Endothelial cell of umbilical vein (primary cell): ENCODE data around the gene SMAD7. TPM values are rescaled to one million over a fixed set of nuclear protein-coding genes. Genes with fewer than 3 reads are reported as not detected.

Experiments used
- BruUV-seq: library from RNA; stranded (reverse); fragments of 400-500 nt; replicated peaks from 2 replicates; lab custom pipeline; 2021; lab: Mats Ljungman, UMichigan
- CTCF ChIA-PET: fragments of 300-600, 350-600 bp; sonication (Branson Sonifier 250); formaldehyde crosslinking; loops from one replicate; lab custom pipeline; 2021; ENCODE audit warnings: antibody characterized with exemption, inconsistent platforms; lab: Charles Lee
- POLR2A ChIA-PET: fragments of 300-600, 350-600 bp; sonication (Branson Sonifier 250); formaldehyde crosslinking; loops from one replicate; lab custom pipeline; 2021; ENCODE audit warnings: antibody characterized with exemption, inconsistent platforms; lab: Charles Lee
- DNase-seq: peaks from one replicate; pipeline ENCODE4 v3.0.0-alpha.2; 2011; ENCODE audit warnings: low read depth, low spot score
- FAIRE-seq: peaks from 2 replicates; lab custom pipeline; 2011; peaks lifted over from hg19 to GRCh38; lab: Jason Lieb, UNC
- H2AFZ ChIP-seq: 2 replicates; pipeline ENCODE4 v1.6.0; 2012; ENCODE audit warnings: low read depth, low read length, control low read depth, inconsistent platforms
- H3K27ac ChIP-seq: 2 replicates; pipeline ENCODE4 v1.5.1; 2011; ENCODE audit warnings: low read depth, mild to moderate bottlenecking, control low read depth, low read length, moderate library complexity; ENCODE audit not compliant: insufficient read depth
- H3K27me3 ChIP-seq, 2 experiments: 2 replicates each; pipeline versions ENCODE4 v1.6.0 to v1.6.1; 2011; ENCODE audit warnings: low read length in 2 of 2, mixed read lengths in 1 of 2; ENCODE audit not compliant: control insufficient read depth in 2 of 2, insufficient read depth in 2 of 2
- H3K36me3 ChIP-seq, 2 experiments: 2 replicates in 1 of 2; 3 replicates in 1 of 2; pipeline ENCODE4 v1.5.1; 2011; ENCODE audit warnings: low read length in 2 of 2, mild to moderate bottlenecking in 1 of 2, moderate library complexity in 1 of 2; ENCODE audit not compliant: control insufficient read depth in 2 of 2, insufficient read depth in 2 of 2; ENCODE audit errors: extremely low read depth in 1 of 2
- H3K4me1 ChIP-seq: 3 replicates; pipeline ENCODE4 v1.5.1; 2011; ENCODE audit warnings: mild to moderate bottlenecking, low read length; ENCODE audit not compliant: control insufficient read depth, insufficient read depth; ENCODE audit errors: extremely low read depth
- H3K4me2 ChIP-seq: 2 replicates; pipeline ENCODE4 v1.6.1; 2011; ENCODE audit warnings: low read length, control low read depth, mixed read lengths; ENCODE audit not compliant: insufficient read depth
- H3K4me3 ChIP-seq, 3 experiments: fragments of 200-600 bp in 1 of 3; sonication (generic), shearing (Covaris generic) in 1 of 3; replicated peaks in 1 of 3; 2 replicates each; pipeline ENCODE4 v1.5.1; 2011 to 2016; ENCODE audit warnings: control low read depth in 3 of 3, low read length in 3 of 3, mild to moderate bottlenecking in 2 of 3, inconsistent platforms in 1 of 3, low read depth in 1 of 3, moderate library complexity in 1 of 3; ENCODE audit not compliant: insufficient read depth in 1 of 3
- H3K79me2 ChIP-seq: 2 replicates; pipeline ENCODE4 v1.6.0; 2012; ENCODE audit warnings: low read length, inconsistent platforms; ENCODE audit not compliant: control insufficient read depth, insufficient read depth
- H3K9ac ChIP-seq: replicated peaks from 2 replicates; pipeline ENCODE3; 2011; ENCODE audit warnings: low read length, control low read depth; ENCODE audit not compliant: insufficient read depth; ENCODE audit errors: extremely low read depth
- H3K9me1 ChIP-seq: replicated peaks from 3 replicates; pipeline ENCODE4 v1.6.0; 2011; ENCODE audit warnings: mild to moderate bottlenecking, low read length; ENCODE audit not compliant: control insufficient read depth, insufficient read depth; ENCODE audit errors: extremely low read depth
- H3K9me3 ChIP-seq: replicated peaks from 2 replicates; pipeline ENCODE4 v1.5.1; 2012; ENCODE audit warnings: low read length, inconsistent platforms; ENCODE audit not compliant: control insufficient read depth, insufficient read depth
- H4K20me1 ChIP-seq: replicated peaks from 2 replicates; pipeline ENCODE3; 2011; ENCODE audit warnings: mild to moderate bottlenecking, low read length; ENCODE audit not compliant: control insufficient read depth, insufficient read depth; ENCODE audit errors: extremely low read depth
- CTCF ChIP-seq, 2 donors: IDR thresholded peaks; 1 replicate in 1 of 2; 2 replicates in 1 of 2; pipeline ENCODE4 v1.5.1; 2011; ENCODE audit warnings: low read length in 2 of 2, mild to moderate bottlenecking in 2 of 2, moderate library complexity in 2 of 2, control low read depth in 1 of 2, inconsistent platforms in 1 of 2, low read depth in 1 of 2; ENCODE audit not compliant: insufficient read depth in 1 of 2; ENCODE audit errors: extremely low read depth in 1 of 2
- EZH2 ChIP-seq: IDR thresholded peaks from 2 replicates; pipeline ENCODE4 v1.6.1; 2012; ENCODE audit warnings: borderline replicate concordance, low read depth, mild to moderate bottlenecking, moderate library complexity, low read length, inconsistent platforms; ENCODE audit not compliant: severe bottlenecking
- FOS ChIP-seq: IDR thresholded peaks from 2 replicates; pipeline ENCODE4 v1.6.1; 2011; ENCODE audit warnings: mild to moderate bottlenecking, low read length, moderate library complexity, borderline replicate concordance; ENCODE audit not compliant: insufficient read depth
- GATA2 ChIP-seq: IDR thresholded peaks from 2 replicates; pipeline ENCODE4 v1.7.0; 2011; ENCODE audit warnings: low read depth, mild to moderate bottlenecking, moderate library complexity, mixed read lengths, low read length; ENCODE audit not compliant: insufficient read length, insufficient read depth
- MYC ChIP-seq: IDR thresholded peaks from one replicate; pipeline ENCODE4 v1.6.1; 2011; ENCODE audit warnings: mild to moderate bottlenecking, low read depth, low read length
- POLR2A ChIP-seq: IDR thresholded peaks from 2 replicates; pipeline ENCODE4 v1.6.1; 2012; ENCODE audit warnings: low read depth, mild to moderate bottlenecking, control low read depth, low read length
- dilution Hi-C: fragments of 300-500 bp; cut with MboI; formaldehyde crosslinking; loops from one replicate; pipeline ENCODE4 v1.15.0; 2019; ENCODE audit warnings: low sequenced_read_pairs; ENCODE audit not compliant: extremely low pct_ligation_motif_present
- intact Hi-C: fragments of 100-400 bp; cut with micrococcal nuclease; formaldehyde crosslinking; loops from one replicate; pipeline ENCODE4 v1.10.0; 2022
- polyA plus RNA-seq, 4 experiments: library from polyadenylated mRNA; depleted of rRNA in 3 of 4; stranded (reverse) in 3 of 4; unstranded in 1 of 4; fragments of >200 nt; gene quantifications; 2 replicates each; pipeline versions ENCODE4 v1.2.1 to v1.2.3, GENCODE V29; 2011 to 2012; ENCODE audit warnings: missing spikeins in 1 of 4
- total RNA-seq: library from RNA; stranded (reverse); gene quantifications from 2 replicates; pipeline ENCODE4 v1.2.3, GENCODE V29; 2021

SMAD7 gene
- total and polyA plus RNA-seq, 2 donors (not counting 3 experiments of a cell fraction or from before 2014, with no cell fraction given): 3.6 to 8.0 TPM

- Histone ChIP-seq H3K27me3 (no peaks in the 10 kb centered on the region), H3K27ac (no peak overlapping the region), H3K4me3 (no peak overlapping the region), H3K9me1 (no peaks in the 10 kb centered on the region), H4K20me1 (no peaks in the 10 kb centered on the region), H3K4me1 (no peaks in the 10 kb centered on the region), H3K79me2 (no peaks in the 10 kb centered on the region), H3K36me3 (no peaks in the 10 kb centered on the region), H2AFZ (no peak overlapping the region), H3K9ac (no peak overlapping the region), H3K9me3 (no peaks in the 10 kb centered on the region), H3K4me2 (no peak overlapping the region)
- BruUV-seq: no TSS peak
- no peak for FAIRE-seq
- no peak for DNase-seq
- CTCF ChIA-PET: interaction anchor here (1.6 kb wide), 2 partner anchors 10 to 20 kb away, joined by 4 to 6 read pairs; no protein-coding TSS in a partner anchor
- POLR2A ChIA-PET: no interaction called here
- intact Hi-C loops: no loop called here
- dilution Hi-C loops: no loop called here
- no peak for TF ChIP-seq POLR2A
- TF ChIP-seq FOS: no peak
- TF ChIP-seq CTCF (IDR thresholded peaks at IDR 0.05; ENCODE audit: extremely low read depth in 1 of 2, insufficient read depth in 1 of 2, low read depth in 1 of 2, low read length in 2 of 2): no peak
- no peak for TF ChIP-seq EZH2
- no peak for TF ChIP-seq MYC
- TF ChIP-seq GATA2: no peak
Observed at GRCh38 chr18:48914581-48915251, 36.0 kb downstream of the SMAD7 start.
